Measurements from ENCODE around the gene CCDC183.
"Not testable (repeated sequence)": the region's sequence is repeated elsewhere in the genome, so short reads cannot be mapped to it uniquely, and the experiment has no call there.

The CCDC183 gene

DNA sequence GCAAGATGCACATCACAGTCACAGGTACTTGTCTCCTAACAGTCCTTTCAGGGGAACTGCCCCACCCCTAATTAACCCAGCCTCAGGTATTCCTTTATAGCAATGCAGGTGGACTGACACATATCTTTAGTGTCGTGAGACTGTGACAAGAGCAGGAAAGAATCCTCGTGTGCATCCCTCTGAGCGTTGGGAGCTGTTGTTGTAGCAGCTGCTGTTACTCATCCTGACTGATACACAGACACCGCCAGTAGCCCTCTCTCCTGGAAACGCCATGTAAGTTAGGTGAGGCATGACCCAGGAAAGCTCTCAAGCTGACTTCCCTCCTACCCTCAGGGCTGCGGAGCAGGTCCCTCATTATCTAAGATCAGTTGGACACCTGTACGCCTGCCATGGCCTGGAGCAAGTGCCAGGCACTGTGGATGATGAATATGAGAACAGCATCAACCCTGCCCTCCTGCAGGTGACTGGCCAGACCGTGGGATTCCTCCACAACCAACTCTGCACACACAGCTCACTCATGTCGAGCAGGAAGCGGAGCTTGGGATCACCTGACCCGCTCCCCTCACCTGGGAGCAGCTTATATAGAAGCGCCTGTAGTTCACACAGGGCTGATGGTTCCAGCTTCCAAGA, 21.6 kb upstream of the CCDC183 start:
- FAIRE-seq = no peak

DNA sequence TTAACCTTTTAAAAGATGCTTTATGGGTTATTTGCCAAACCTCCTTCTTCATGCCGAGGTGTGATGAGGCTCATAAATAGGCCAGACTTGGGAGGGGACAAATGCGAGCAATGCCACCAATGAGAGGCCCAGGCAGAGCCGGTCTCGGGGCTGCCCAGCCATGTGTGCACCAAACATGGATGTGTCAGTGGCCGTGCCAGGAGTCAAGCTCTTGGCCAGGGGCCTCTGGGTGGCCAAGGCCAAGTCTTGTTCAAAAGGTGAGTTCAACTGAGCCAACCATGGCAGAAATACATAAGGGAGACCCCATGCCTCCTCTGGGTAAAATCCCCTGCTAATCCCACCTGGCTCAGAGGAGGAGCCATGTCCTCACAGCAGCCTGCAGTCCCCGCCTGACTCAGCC, 20.9 kb upstream of the CCDC183 start:
- TF ChIP-seq POLR2A (IDR thresholded peaks at IDR 0.05; ENCODE audit: low read depth, low read length) (no peak), POLR2AphosphoS5 (IDR thresholded peaks at IDR 0.05; ENCODE audit: low read depth, low read length) (no peak), TAF1 (IDR thresholded peaks at IDR 0.05; ENCODE audit: borderline replicate concordance, low read depth, low read length) (no peak)
- FAIRE-seq (no peak), DNase-seq (ENCODE audit: insufficient read length) (no peak)

More for the DNA sequence above, 21.6 kb upstream of the CCDC183 start:
- TF ChIP-seq POLR2A (IDR thresholded peaks at IDR 0.05; ENCODE audit: low read depth, low read length) (no peak), POLR2AphosphoS5 (IDR thresholded peaks at IDR 0.05; ENCODE audit: low read depth, low read length) (no peak), TAF1 (IDR thresholded peaks at IDR 0.05; ENCODE audit: borderline replicate concordance, low read depth, low read length) (no peak)
- no peak for DNase-seq (ENCODE audit: insufficient read length)

DNA sequence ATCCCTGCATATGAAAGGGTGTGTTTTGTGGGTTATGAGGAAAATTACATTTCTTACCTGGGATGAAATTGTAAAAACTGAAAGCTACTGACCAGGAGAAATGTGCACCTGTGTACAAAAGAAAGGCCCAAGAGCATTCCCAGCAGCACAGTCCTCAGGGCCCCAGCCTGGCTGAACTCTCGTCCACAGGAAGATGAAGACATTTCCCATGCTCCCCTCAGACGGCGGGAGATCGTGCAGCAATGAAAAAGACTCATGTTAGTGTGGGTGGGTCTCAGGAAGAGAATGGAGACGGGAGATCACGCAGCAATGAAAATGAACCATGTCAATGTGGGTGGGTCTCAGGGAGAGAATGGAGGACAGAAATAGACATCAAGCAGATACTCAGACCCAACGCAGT, 19.2 kb upstream of the CCDC183 start:
- no peak for TF ChIP-seq POLR2A (IDR thresholded peaks at IDR 0.05; ENCODE audit: low read depth, low read length)
- no peak for TF ChIP-seq POLR2AphosphoS5 (IDR thresholded peaks at IDR 0.05; ENCODE audit: low read depth, low read length)
- no peak for TF ChIP-seq TAF1 (IDR thresholded peaks at IDR 0.05; ENCODE audit: borderline replicate concordance, low read depth, low read length)
- DNase-seq (ENCODE audit: insufficient read length) = no peak
- FAIRE-seq = no peak

DNA sequence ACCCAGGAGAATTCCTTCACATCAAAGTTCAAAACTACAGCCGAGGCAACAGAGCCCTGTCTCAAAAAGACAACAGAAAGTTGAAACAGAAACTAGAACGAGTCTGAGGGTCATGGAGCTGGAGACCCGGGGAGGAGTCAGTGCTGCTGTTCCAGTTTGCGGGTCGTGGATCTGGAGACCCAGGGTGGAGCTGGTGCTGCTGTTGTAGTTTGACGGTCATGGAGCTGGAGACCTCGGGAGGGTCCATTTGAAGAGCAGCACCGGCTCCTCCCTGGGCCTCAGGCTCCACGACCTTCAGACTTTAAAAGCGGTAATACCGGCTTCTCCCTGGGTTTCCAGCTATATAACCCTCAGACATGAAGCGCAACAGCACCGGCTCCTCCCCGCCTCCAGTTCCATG, 18.8 kb upstream of the CCDC183 start:
- no peak for FAIRE-seq
- TF ChIP-seq POLR2AphosphoS5 (IDR thresholded peaks at IDR 0.05; ENCODE audit: low read depth, low read length) (no peak), TAF1 (IDR thresholded peaks at IDR 0.05; ENCODE audit: borderline replicate concordance, low read depth, low read length) (no peak), POLR2A (IDR thresholded peaks at IDR 0.05; ENCODE audit: low read depth, low read length) (no peak)
- DNase-seq (ENCODE audit: insufficient read length) = no peak

DNA sequence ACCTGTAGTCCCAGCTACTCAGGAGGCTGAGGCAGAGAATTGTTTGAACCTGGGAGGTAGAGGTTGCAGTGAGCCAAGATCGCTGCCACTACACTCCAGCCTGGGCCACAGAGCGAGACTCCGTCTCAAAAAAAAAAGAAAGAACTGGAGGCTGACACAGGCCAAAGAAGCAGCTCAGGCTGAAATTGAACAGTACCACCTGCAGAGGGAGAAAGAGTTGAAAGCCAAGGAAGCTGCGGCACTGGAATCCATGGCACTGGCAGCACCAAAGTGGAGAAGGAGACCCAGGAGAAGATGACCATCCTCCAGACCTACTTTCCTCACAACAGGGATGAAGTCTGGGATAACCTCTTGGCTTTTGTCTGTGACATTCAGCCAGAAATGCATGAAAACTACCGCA, 16.3 kb upstream of the CCDC183 start:
- no peak for FAIRE-seq
- no peak for TF ChIP-seq TAF1 (IDR thresholded peaks at IDR 0.05; ENCODE audit: borderline replicate concordance, low read depth, low read length)
- no peak for DNase-seq (ENCODE audit: insufficient read length)

DNA sequence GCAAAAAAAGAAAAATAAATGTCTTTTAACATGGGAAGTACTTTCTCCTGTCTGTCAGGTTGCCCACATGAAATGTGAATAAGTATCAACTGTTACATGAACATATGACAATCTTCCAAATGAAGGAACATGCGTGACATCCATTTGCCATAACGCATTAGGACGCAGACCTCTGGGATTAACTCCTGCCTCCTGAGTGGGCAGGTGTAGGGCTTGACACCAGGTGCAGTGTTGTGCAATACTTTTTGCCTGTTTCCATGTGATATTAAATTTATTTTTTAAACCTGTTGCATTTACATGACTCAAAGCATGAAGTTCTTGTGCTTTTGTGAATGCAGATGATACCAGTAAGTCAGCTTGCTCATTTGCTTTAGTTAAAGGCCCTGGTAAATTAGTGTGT, 13.7 kb upstream of the CCDC183 start:
- FAIRE-seq = no peak
- TF ChIP-seq TAF1 (IDR thresholded peaks at IDR 0.05; ENCODE audit: borderline replicate concordance, low read depth, low read length) (no peak), POLR2A (IDR thresholded peaks at IDR 0.05; ENCODE audit: low read depth, low read length) (no peak), POLR2AphosphoS5 (IDR thresholded peaks at IDR 0.05; ENCODE audit: low read depth, low read length) (no peak)
- DNase-seq (ENCODE audit: insufficient read length) = no peak

DNA sequence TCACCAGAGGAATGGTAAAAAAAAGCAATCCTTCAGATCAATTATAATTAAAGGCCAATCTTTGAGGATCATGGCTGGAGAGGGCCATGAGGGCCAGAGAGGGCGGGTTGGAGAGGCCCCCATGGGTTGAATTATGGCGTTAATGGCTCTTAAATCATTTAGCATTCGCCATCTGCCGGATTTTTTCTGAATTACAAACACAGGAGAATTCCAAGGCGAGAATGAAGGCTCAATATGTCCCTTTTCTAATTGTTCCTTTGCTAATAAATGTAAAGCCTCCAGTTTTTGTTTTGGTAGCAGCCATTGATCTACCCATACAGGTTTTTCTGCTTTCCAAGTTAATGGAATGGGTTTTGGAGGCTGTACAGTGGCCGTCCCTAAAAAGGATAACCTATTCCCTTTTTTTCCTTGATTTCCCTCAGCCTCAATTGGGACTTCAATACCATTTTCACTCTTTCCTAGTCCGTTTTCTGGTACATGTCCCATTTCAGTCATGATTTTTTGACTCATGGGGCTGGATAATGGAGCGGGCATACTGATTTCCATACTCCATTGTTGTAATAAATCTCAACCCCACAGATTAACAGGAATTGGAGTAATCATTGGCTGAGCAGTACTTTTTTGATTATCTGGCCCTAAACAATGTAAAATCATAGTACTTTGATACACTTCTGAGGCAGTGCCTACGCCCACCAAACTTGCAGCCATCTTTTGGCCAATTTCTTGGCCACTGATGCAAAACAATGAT, 11.7 kb upstream of the CCDC183 start:
- DNase-seq (ENCODE audit: insufficient read length) (no peak), FAIRE-seq (no peak)
- TF ChIP-seq POLR2A (IDR thresholded peaks at IDR 0.05; ENCODE audit: low read depth, low read length) = no peak
- no peak for TF ChIP-seq POLR2AphosphoS5 (IDR thresholded peaks at IDR 0.05; ENCODE audit: low read depth, low read length)

DNA sequence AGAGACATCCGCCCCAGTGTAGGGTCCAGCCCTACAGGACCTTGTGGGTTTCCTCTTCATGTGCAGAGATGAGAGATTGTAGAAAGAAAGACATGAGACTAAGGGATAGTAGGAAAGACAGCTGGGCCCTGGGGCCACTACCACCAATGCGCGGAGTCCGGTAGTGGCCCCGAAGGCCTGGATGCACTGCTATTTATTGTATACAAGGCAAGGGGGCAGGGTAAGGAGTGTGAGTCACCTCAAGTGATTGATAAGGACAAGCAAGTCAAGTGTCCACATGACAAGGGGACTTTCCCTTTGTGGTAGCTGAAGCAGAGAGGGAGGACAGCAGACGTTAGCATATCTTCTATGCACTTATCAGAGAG, 11.2 kb upstream of the CCDC183 start:
- TF ChIP-seq POLR2A (IDR thresholded peaks at IDR 0.05; ENCODE audit: low read depth, low read length) = no peak
- no peak for TF ChIP-seq TAF1 (IDR thresholded peaks at IDR 0.05; ENCODE audit: borderline replicate concordance, low read depth, low read length)
- TF ChIP-seq POLR2AphosphoS5 (IDR thresholded peaks at IDR 0.05; ENCODE audit: low read depth, low read length) = no peak
- FAIRE-seq (no peak), DNase-seq (ENCODE audit: insufficient read length) (no peak)

DNA sequence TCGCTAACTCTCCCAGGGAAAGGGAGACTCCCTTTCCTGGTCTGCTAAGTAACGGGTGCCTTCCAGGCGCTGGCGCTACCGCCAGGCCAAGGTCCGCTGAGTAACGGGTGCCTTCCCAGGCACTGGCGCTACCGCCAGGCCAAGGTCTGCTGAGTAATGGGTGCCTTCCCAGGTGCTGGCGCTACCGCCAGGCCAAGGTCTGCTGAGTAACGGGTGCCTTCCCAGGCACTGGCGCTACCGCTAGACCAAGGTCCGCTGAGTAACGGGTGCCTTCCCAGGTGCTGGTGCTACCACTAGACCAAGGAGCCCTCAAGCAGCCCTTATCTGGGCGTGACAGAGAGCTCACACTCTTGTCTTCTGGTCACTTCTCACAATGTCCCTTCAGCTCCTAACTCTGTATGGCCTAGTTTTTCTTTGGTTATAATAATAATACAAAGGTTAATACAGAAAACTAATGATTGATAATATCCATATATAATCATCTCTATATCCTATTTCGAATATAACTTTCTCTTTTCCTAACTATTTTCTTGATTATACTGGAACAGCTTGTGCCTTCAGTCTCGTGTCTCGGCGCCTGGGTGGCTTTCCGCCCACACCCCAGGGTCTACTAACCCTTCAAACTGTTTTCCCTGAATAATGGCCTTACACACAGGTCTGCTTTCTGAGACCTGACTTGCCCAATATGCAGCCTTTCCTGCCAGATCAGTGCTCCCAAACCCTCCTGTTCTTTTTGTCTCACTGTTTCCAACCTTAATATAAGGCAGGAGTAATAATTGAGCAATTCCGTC, 10.4 kb upstream of the CCDC183 start:
- DNase-seq (ENCODE audit: insufficient read length); FAIRE-seq: not testable (repeated sequence)

DNA sequence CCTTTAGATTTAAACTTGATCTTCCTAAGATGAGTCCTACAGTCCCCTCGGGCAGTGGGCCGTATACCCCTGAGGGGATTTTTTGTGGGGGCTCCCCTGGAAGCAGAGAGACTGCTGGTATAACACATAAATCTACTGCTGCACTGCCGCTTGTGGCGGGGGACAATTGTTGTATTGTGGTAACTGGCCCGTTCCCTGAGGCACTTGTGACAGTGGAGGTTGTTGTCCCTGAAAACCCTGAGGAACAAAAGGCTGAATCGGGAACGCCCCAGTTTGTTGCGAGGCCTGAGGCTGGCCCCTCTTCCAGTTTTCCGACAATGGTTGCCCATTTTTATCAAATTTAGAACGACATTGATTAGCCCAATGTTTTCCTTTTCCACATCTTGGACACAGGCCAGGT, 9.7 kb upstream of the CCDC183 start:
- no peak for DNase-seq (ENCODE audit: insufficient read length)
- TF ChIP-seq POLR2A (IDR thresholded peaks at IDR 0.05; ENCODE audit: low read depth, low read length) (no peak), TAF1 (IDR thresholded peaks at IDR 0.05; ENCODE audit: borderline replicate concordance, low read depth, low read length) (no peak)
- no peak for FAIRE-seq

DNA sequence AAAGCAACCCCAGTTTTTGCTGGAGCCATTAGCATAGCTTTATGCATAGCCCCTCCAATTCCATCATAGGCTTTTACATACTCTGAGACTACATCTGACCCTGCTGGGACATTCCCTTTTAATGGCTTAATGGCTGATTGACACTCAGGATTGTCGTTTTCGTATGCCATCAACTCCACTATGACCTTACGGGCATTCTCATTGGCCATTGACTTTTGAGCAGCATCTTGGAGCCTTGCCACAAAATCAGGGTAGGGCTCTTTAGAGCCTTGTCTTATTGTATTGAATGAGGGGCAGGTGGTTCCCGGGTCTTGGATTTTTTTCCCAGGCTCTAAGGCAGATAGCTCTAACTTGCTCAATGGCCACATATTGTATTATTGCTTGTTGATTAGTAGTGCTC, 9.2 kb upstream of the CCDC183 start:
- FAIRE-seq = peak; percentile 9
- not testable (repeated sequence) for DNase-seq (ENCODE audit: insufficient read length)

DNA sequence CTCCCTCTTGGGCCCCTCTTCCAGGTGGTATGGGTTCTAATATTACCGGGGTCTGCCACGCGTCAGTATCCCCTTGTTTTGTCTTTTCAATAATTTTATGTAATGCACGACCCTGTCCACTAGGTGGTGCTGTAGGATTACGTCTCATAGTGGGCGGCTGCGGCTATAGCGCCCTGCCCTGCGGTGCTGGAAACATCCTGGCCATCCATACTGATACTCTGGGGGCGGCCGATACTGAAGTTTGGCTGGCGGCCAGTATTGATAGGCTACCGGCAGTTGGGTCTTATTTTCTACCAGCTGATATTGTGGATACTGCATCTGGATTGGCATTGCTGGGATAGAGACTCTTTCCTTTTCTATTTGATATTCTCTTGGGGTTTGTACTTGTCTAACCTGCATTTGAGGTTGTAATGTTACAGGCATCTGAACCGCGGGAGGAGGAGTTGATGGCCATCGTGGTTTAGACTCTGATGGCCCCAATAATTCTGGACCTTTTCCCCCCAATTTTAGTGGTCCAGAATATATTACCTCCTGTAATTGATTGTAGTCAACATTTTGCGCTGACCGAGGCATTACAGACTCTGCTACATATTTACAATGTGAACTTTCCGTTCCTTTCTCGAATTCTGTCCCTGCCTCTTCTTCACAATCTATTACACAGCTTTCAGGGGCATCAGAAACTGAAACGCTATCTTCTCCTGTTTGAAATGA, 8.3 kb upstream of the CCDC183 start:
- DNase-seq (ENCODE audit: insufficient read length) (no peak), FAIRE-seq (peak; percentile 92)
- no peak for TF ChIP-seq POLR2A (IDR thresholded peaks at IDR 0.05; ENCODE audit: low read depth, low read length)
- TF ChIP-seq TAF1 (IDR thresholded peaks at IDR 0.05; ENCODE audit: borderline replicate concordance, low read depth, low read length) = no peak
- TF ChIP-seq POLR2AphosphoS5 (IDR thresholded peaks at IDR 0.05; ENCODE audit: low read depth, low read length) = no peak

DNA sequence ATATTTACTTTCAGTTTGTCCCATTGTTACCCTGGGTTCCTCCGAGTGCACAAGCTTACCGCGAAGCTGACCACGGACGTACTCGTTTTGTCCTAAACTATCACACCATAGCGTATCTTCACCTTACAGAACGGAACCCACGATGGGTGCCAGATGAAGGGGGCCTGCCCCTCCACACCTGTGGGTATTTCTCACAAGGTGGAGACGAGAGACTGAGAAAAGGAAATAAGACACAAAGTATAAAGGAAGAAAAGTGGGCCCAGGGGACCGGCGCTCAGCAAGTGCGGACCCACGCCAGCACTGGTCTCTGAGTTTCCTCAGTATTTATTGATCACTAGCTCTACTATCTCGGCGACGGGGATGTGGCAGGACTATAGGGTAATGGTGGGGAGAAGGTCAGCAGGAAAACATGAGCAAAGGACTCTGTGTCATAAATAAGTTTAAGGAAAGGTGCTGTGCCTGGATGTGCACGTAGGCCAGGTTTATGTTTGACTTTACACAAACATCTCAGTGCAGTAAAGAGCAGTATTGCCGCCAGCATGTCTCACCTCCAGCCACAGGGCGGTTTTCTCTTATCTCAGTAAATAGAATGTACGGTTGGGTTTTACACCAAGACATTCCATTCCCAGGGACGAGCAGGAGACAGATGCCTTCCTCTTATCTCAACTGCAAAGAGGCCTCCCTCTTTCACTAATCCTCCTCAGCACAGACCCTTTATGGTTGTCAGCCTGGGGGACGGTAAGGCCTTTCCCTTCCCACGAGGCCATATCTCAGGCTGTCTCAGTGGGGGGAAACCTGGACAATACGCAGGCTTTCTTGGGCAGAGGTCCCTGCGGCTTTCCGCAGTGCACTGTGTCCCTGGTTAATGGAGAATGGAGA, 7.3 kb upstream of the CCDC183 start:
- not testable (repeated sequence) for DNase-seq (ENCODE audit: insufficient read length); FAIRE-seq

Measured in GM12892 (cell line).